Measurements from ENCODE around the gene UQCRQ. TPM values are rescaled to one million over a fixed set of nuclear protein-coding genes. Genes with fewer than 3 reads are reported as not detected.
A peak's percentile ranks its signal among the peaks of the same experiment; 100 is the strongest.

UQCRQ gene
- total and polyA plus RNA-seq, 3 donors from 2014 or later = 154 to 171 (median 167) TPM

GRCh38 chr5:132876020-132876759 is 9.7 kb downstream of the UQCRQ start:
- Histone ChIP-seq H3K27me3 (no peaks in the 10 kb centered on the region), H3K9me3 (no peaks in the 10 kb centered on the region), H3K27ac (no peak overlapping the region), H3K4me1 (no peaks in the 10 kb centered on the region), H3K36me3 (ENCODE audit: low read depth, missing control alignments) (no peaks in the 10 kb centered on the region), H3K4me3 (no peak overlapping the region)
- WGBS, 2 donors = 86% methylated on average over 1 of the region's 1 CpG
- DNase-seq = no peak
- no peak for TF ChIP-seq POLR2A (IDR thresholded peaks at IDR 0.05)
- TF ChIP-seq, protein P1, sequence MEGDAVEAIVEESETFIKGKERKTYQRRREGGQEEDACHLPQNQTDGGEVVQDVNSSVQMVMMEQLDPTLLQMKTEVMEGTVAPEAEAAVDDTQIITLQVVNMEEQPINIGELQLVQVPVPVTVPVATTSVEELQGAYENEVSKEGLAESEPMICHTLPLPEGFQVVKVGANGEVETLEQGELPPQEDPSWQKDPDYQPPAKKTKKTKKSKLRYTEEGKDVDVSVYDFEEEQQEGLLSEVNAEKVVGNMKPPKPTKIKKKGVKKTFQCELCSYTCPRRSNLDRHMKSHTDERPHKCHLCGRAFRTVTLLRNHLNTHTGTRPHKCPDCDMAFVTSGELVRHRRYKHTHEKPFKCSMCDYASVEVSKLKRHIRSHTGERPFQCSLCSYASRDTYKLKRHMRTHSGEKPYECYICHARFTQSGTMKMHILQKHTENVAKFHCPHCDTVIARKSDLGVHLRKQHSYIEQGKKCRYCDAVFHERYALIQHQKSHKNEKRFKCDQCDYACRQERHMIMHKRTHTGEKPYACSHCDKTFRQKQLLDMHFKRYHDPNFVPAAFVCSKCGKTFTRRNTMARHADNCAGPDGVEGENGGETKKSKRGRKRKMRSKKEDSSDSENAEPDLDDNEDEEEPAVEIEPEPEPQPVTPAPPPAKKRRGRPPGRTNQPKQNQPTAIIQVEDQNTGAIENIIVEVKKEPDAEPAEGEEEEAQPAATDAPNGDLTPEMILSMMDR (IDR thresholded peaks at IDR 0.05) = no peak
- intact Hi-C loops (cut with DNase I; ENCODE audit: low total_unique reads) = no loop called here

GRCh38 chr5:132877466-132877865 is 11.0 kb downstream of the UQCRQ start:
- Histone ChIP-seq H3K4me3 (no peak overlapping the region), H3K27me3 (no peaks in the 10 kb centered on the region), H3K9me3 (no peaks in the 10 kb centered on the region), H3K27ac (no peak overlapping the region), H3K36me3 (ENCODE audit: low read depth, missing control alignments) (no peaks in the 10 kb centered on the region), H3K4me1 (no peaks in the 10 kb centered on the region)
- TF ChIP-seq, protein P1 (IDR thresholded peaks at IDR 0.05) = no peak
- TF ChIP-seq POLR2A (IDR thresholded peaks at IDR 0.05) = no peak
- 62 to 78% methylated on average over 2 of the region's 2 CpGs for WGBS, 2 donors
- DNase-seq = no peak
- intact Hi-C loops (cut with DNase I; ENCODE audit: low total_unique reads) = no loop called here

DNA sequence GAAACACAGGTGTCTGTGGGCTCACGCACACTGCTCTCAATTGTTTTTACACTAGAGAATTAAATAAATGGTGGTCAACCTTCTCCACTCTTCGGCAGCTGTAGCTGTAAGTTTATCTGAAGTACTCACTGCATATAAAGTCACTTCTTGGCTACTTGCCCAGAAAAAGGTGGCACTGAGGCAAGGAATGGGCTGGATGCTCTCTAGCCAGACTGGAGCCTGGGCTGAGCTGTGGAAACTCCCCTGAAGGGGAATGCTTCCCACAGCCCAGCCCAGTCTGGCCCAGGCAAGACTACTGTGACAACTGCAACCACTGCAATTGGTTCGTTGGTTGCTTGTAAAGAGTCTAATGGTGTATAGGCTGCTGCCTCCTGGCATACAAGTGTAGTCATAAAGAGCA is 11.5 kb downstream of the UQCRQ start:
- Histone ChIP-seq H3K4me3 (no peak overlapping the region), H3K27me3 (no peaks in the 10 kb centered on the region), H3K36me3 (ENCODE audit: low read depth, missing control alignments) (no peaks in the 10 kb centered on the region), H3K4me1 (no peaks in the 10 kb centered on the region), H3K9me3 (no peaks in the 10 kb centered on the region), H3K27ac (no peak overlapping the region)
- intact Hi-C loops (cut with DNase I; ENCODE audit: low total_unique reads) = no loop called here
- TF ChIP-seq, protein P1 (IDR thresholded peaks at IDR 0.05) = no peak
- no peak for TF ChIP-seq POLR2A (IDR thresholded peaks at IDR 0.05)
- 64 to 78% methylated on average over 3 of the region's 3 CpGs for WGBS, 2 donors
- no peak for DNase-seq

- 47 to 51% methylated on average over 2 of the region's 2 CpGs for WGBS, 2 donors
- Histone ChIP-seq H3K36me3 (ENCODE audit: low read depth, missing control alignments) (no peaks in the 10 kb centered on the region), H3K9me3 (no peaks in the 10 kb centered on the region), H3K27me3 (no peaks in the 10 kb centered on the region), H3K4me3 (no peak overlapping the region), H3K4me1 (no peaks in the 10 kb centered on the region), H3K27ac (no peak overlapping the region)
- TF ChIP-seq POLR2A (IDR thresholded peaks at IDR 0.05) = no peak
- TF ChIP-seq, protein P1 (IDR thresholded peaks at IDR 0.05) = peak in 2 of 3 experiments; percentile 52 to 53
- peak; percentile 67 for DNase-seq
- intact Hi-C loops (cut with DNase I; ENCODE audit: low total_unique reads) = no loop called here
Observed at GRCh38 chr5:132883261-132883834, 16.9 kb downstream of the UQCRQ start.

All from testis (tissue), 3 donors.